HG02852 (cell line): Measurements from ENCODE around the gene LACRT.

Source experiments
- ATAC-seq: cut with Tn5 transposase; IDR thresholded peaks from one replicate; pipeline ENCODE4 v1.9.1; 2021; ENCODE audit warnings: mild to moderate bottlenecking, moderate library complexity; ENCODE audit not compliant: unreplicated experiment

Gene LACRT

GRCh38 chr12:54603173-54603814 is 31.4 kb downstream of the LACRT start:
- peak; percentile 97 for ATAC-seq

GRCh38 chr12:54602661-54603060 is 32.0 kb downstream of the LACRT start:
- ATAC-seq = no peak

- no peak for ATAC-seq
Observed at GRCh38 chr12:54601841-54602240, 32.9 kb downstream of the LACRT start.

GRCh38 chr12:54598970-54599369 is 35.7 kb downstream of the LACRT start:
- ATAC-seq = no peak

- ATAC-seq = peak; percentile 48
Observed at GRCh38 chr12:54596526-54596946, 38.2 kb downstream of the LACRT start.

- ATAC-seq = no peak
Observed at GRCh38 chr12:54595471-54595870, 39.2 kb downstream of the LACRT start.

- ATAC-seq = no peak
Observed at GRCh38 chr12:54593725-54594124, 41.0 kb downstream of the LACRT start.

GRCh38 chr12:54593135-54593534 is 41.6 kb downstream of the LACRT start:
- ATAC-seq = no peak

- no peak for ATAC-seq
Observed at GRCh38 chr12:54592316-54592715, 42.4 kb downstream of the LACRT start.

GRCh38 chr12:54590978-54591591 is 43.6 kb downstream of the LACRT start:
- no peak for ATAC-seq

- no peak for ATAC-seq
Observed at GRCh38 chr12:54589964-54590363, 44.7 kb downstream of the LACRT start.

GRCh38 chr12:54588890-54589267 is 45.8 kb downstream of the LACRT start:
- no peak for ATAC-seq

- ATAC-seq = no peak
Observed at GRCh38 chr12:54588110-54588889, 46.4 kb downstream of the LACRT start, which contains the start of gene PPP1R1A. Gene PPP1R1A (minus strand): TSS chr12:54588659. CDS start chr12:54588488, 171 bp downstream.

GRCh38 chr12:54587315-54587873 is 47.3 kb downstream of the LACRT start:
- ATAC-seq = no peak

- no peak for ATAC-seq
Observed at GRCh38 chr12:54586620-54587019, 48.1 kb downstream of the LACRT start.

- ATAC-seq = no peak
Observed at GRCh38 chr12:54585243-54585642, 49.5 kb downstream of the LACRT start.

GRCh38 chr12:54584128-54584527 is 50.6 kb downstream of the LACRT start:
- ATAC-seq = no peak

GRCh38 chr12:54583726-54584125 is 51.0 kb downstream of the LACRT start:
- ATAC-seq = no peak

- ATAC-seq = no peak
Observed at GRCh38 chr12:54581412-54581811, 53.3 kb downstream of the LACRT start.
